PC-9 (cell line): ENCODE data around the gene ACBD5. TPM values are rescaled to one million over a fixed set of nuclear protein-coding genes. Genes with fewer than 3 reads are reported as not detected.

Experiments
- BruUV-seq: library from RNA; stranded (reverse); fragments of 400-500 nt; replicated peaks from 2 replicates; lab custom pipeline; 2021; lab: Mats Ljungman, UMichigan
- CTCF ChIA-PET: fragments of 300-600 bp; sonication (Branson Sonifier 250); formaldehyde crosslinking; loops from one replicate; lab custom pipeline; 2022; ENCODE audit warnings: antibody characterized with exemption; lab: Charles Lee
- POLR2A ChIA-PET: fragments of 300-600 bp; sonication (Branson Sonifier 250); formaldehyde crosslinking; loops from one replicate; lab custom pipeline; 2022; ENCODE audit warnings: antibody characterized with exemption; ENCODE audit not compliant: unreplicated experiment; lab: Charles Lee
- DNase-seq, 2 experiments: peaks; one replicate each; pipeline versions ENCODE4 v3.0.0 to v3.0.0-alpha.2; 2015 to 2022; ENCODE audit warnings: mixed read lengths in 1 of 2
- H2AFZ ChIP-seq: fragments of 200-600 bp; sonication (generic); 2 replicates; pipeline ENCODE4 v1.8.1; 2017; ENCODE audit warnings: antibody characterized with exemption
- H3F3A ChIP-seq: fragments of 200-600 bp; sonication (generic); 2 replicates; pipeline ENCODE4 v1.8.1; 2017; ENCODE audit warnings: antibody characterized with exemption, mild to moderate bottlenecking, low read depth; ENCODE audit not compliant: insufficient read depth
- H3K27ac ChIP-seq: fragments of 200-600 bp; sonication (generic); 2 replicates; pipeline ENCODE4 v1.6.1; 2016; ENCODE audit warnings: mixed run types
- H3K27me3 ChIP-seq: fragments of 200-600 bp; sonication (generic); 2 replicates; pipeline ENCODE4 v1.6.1; 2016; ENCODE audit warnings: low read depth, mixed run types; ENCODE audit not compliant: insufficient read depth
- H3K36me3 ChIP-seq: fragments of 200-600 bp; sonication (generic); 2 replicates; pipeline ENCODE4 v1.6.1; 2016; ENCODE audit warnings: low read depth, mixed run types
- H3K4me1 ChIP-seq: fragments of 200-600 bp; sonication (generic); replicated peaks from 2 replicates; pipeline ENCODE4 v1.6.1; 2016; ENCODE audit warnings: mixed run types; ENCODE audit not compliant: insufficient read depth
- H3K4me2 ChIP-seq: fragments of 200-600 bp; sonication (generic); 2 replicates; pipeline ENCODE4 v1.6.1; 2017; ENCODE audit warnings: mixed run types
- H3K4me3 ChIP-seq: fragments of 200-600 bp; sonication (generic); 2 replicates; pipeline ENCODE4 v1.6.1; 2016; ENCODE audit warnings: mixed run types
- H3K79me2 ChIP-seq: fragments of 200-600 bp; sonication (generic); 2 replicates; pipeline ENCODE4 v1.6.1; 2017; ENCODE audit warnings: low read depth, mixed run types
- H3K9me2 ChIP-seq: fragments of 200-600 bp; sonication (generic); 2 replicates; pipeline ENCODE4 v1.8.1; 2017; ENCODE audit warnings: mild to moderate bottlenecking; ENCODE audit not compliant: insufficient read depth
- H3K9me3 ChIP-seq: fragments of 200-600 bp; sonication (generic); 2 replicates; pipeline ENCODE4 v1.8.1; 2016; ENCODE audit warnings: low read depth; ENCODE audit not compliant: insufficient read depth
- H4K20me1 ChIP-seq: fragments of 200-600 bp; sonication (generic); 2 replicates; pipeline ENCODE4 v1.8.1; 2017; ENCODE audit not compliant: insufficient read depth
- CTCF ChIP-seq: fragments of 200-600 bp; sonication (generic); conservative IDR thresholded peaks from 2 replicates; pipeline ENCODE4 v1.6.1; 2017; ENCODE audit warnings: mixed run types, antibody characterized with exemption, mild to moderate bottlenecking, moderate library complexity
- EZH2 ChIP-seq: fragments of 200-600 bp; sonication (generic); IDR thresholded peaks from 2 replicates; pipeline ENCODE4 v1.8.0; 2017; ENCODE audit warnings: antibody characterized with exemption, low read depth
- intact Hi-C: fragments of 100-400 bp; cut with micrococcal nuclease; formaldehyde crosslinking; loops from one replicate; pipeline ENCODE4 v1.10.0; 2022; ENCODE audit not compliant: unreplicated experiment
- total RNA-seq: library from RNA; stranded (reverse); gene quantifications from 2 replicates; pipeline ENCODE4 v1.2.3, GENCODE V29; 2021

Gene ACBD5
- total RNA-seq, 1 experiment from 2014 or later = 17.2 TPM

DNA sequence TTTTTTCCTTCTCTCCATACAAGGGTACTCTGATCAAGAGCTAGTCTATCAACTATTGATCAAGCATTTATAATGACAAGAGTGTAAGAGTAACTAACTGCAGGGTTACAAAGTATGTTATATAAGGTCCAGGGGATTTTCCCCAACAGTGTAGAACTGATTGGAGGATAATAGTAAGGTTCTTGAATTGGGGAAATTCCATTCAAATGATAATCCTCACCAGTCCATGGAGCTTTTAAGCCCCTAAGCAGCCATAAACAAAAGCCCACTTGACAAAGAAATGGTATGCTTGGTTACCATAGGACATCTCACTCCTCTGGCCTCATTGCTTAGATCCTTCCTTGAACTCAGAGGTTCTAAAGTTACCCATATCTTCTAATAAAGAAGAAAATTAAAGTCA is 94.7 kb downstream of the ACBD5 start:
- CTCF ChIA-PET = no interaction called here
- no peak overlapping the region for H3K4me3 ChIP-seq
- no peak overlapping the region for H3K27ac ChIP-seq
- no peaks in the 10 kb centered on the region for H3K4me1 ChIP-seq
- H3K79me2 ChIP-seq = peaks cover 23% of the 10 kb centered on the region
- H4K20me1 ChIP-seq = peaks cover 16% of the 10 kb centered on the region
- no peaks in the 10 kb centered on the region for H3F3A ChIP-seq
- BruUV-seq = no TSS peak
- DNase-seq = no peak
- no peaks in the 10 kb centered on the region; the same call in none of the 2 replicates for H3K36me3 ChIP-seq
- no peak overlapping the region for H3K4me2 ChIP-seq
- intact Hi-C loops = no loop called here
- no peaks in the 10 kb centered on the region for H3K9me2 ChIP-seq
- POLR2A ChIA-PET = no interaction called here
- no peak for TF ChIP-seq CTCF
- no peak for TF ChIP-seq EZH2
- no peaks in the 10 kb centered on the region for H3K27me3 ChIP-seq
- no peaks in the 10 kb centered on the region for H3K9me3 ChIP-seq
- no peak overlapping the region for H2AFZ ChIP-seq

Other genes with a start within 250 kb of the ACBD5 start
- gene ANKRD26, start 140.3 kb downstream of the ACBD5 start, total RNA-seq = 10.6 and 12.9 TPM in 2 replicates
- gene YME1L1, start 86.4 kb downstream of the ACBD5 start, total RNA-seq = 69.2 and 87.7 TPM in 2 replicates
- gene MASTL, start 85.4 kb downstream of the ACBD5 start, total RNA-seq = 13.0 and 17.4 TPM in 2 replicates